GM19035 (cell line): ENCODE measurements around the gene RPS6KA3.
"Not testable (repeated sequence)": the region's sequence is repeated elsewhere in the genome, so short reads cannot be mapped to it uniquely, and the experiment has no call there.

Experiments
- ATAC-seq: cut with Tn5 transposase; IDR thresholded peaks from one replicate; pipeline ENCODE4 v1.9.1; 2021; ENCODE audit not compliant: unreplicated experiment

RPS6KA3 gene

GRCh38 chrX:20224814-20225487, 41.8 kb downstream of the RPS6KA3 start:
- peak; percentile 84 for ATAC-seq

DNA sequence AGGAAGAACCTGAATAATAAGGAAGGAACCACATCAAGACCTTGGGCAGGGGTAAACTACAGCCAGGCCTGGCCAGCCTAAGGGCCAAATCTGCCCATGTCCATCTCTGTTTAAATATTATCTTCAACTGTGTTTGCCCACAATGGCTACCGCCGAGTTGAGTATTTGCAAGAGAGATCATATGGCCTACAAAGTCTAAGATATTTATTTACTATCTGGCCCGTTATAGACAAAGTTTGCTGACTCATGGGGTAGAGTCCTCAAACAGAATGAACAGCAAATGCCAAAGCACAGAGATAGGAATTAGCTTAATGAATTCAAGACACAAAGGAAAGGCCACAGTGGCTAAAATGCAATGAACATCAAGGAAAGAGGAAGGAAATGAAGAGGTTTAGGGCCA, 44.8 kb downstream of the RPS6KA3 start:
- ATAC-seq, result no peak

GRCh38 chrX:20218836-20219505, 47.7 kb downstream of the RPS6KA3 start:
- no peak for ATAC-seq

DNA sequence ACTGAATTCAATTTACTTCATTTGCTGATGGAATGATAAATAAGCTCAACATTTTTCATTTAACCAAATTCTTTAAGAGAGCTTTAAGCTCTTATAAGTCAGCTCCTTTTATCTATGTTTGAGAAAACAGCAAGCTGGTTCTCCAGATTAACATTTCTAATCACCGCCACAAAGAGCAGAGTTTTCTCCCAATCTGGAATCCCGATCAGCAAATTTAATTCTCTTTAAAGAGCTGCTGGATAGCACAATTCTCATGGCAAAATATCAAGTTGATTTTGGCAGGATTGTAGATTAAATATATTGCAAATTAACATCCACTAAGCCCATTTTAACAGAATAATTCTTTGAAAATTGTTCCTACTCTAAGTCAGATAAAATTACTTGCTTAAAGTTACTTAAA, 48.8 kb downstream of the RPS6KA3 start:
- no peak for ATAC-seq

- no peak for ATAC-seq
Measured at GRCh38 chrX:20217271-20217670, 49.4 kb downstream of the RPS6KA3 start.

- ATAC-seq, result no peak
Measured at GRCh38 chrX:20215565-20215964, 51.1 kb downstream of the RPS6KA3 start.

DNA sequence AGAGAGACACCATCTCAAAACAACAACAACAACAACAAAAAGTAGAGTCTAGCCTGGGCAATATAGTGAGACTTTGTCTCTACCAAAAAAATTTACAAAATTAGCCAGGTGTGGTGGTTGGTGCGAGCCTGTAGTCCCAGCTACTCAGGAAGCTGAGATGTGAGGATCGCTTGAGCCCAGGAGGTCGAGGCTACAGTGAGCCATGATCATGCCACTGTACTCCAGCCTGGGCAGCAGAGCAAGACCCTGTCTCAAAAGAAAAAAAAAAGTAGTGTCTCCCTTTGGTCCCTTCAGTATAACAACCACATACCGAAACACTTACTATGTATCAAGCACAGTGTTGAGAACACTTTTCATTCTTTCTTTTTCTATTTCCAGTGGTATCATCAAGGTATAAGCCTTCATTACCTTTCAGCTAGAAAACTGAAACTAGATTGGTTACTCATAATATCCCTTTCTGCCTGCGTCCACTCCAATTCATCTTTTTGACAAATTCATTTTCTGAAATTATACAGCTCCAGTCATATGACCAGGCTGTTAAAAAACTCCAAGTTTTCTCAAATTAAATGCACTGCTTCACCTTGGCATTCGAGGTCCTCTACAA, 54.1 kb downstream of the RPS6KA3 start:
- peak; percentile 98 for ATAC-seq

DNA sequence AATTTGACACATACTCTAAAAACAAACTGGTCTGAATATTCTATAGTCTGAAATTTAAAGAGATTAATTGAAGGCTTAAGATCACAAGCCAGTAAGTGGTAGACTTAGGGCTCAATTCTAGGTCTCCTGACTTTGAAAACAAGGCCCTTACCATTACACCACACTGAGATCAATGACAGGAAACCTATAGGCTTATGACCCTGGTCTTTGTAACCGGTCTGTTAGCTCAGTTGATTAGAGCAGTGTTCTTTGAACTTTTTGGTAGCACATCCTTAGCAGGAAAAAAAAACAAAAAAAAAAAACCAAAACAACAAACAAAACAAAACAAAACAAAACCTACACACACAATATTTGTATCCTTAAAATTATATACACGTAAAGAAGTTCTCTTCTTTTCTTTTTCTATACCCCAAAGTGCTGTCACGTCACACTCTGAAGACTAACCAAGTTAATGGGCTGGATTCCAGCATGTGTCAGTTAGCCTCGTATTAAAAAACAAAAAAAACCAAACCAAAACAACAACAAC, 55.4 kb downstream of the RPS6KA3 start:
- no peak for ATAC-seq

DNA sequence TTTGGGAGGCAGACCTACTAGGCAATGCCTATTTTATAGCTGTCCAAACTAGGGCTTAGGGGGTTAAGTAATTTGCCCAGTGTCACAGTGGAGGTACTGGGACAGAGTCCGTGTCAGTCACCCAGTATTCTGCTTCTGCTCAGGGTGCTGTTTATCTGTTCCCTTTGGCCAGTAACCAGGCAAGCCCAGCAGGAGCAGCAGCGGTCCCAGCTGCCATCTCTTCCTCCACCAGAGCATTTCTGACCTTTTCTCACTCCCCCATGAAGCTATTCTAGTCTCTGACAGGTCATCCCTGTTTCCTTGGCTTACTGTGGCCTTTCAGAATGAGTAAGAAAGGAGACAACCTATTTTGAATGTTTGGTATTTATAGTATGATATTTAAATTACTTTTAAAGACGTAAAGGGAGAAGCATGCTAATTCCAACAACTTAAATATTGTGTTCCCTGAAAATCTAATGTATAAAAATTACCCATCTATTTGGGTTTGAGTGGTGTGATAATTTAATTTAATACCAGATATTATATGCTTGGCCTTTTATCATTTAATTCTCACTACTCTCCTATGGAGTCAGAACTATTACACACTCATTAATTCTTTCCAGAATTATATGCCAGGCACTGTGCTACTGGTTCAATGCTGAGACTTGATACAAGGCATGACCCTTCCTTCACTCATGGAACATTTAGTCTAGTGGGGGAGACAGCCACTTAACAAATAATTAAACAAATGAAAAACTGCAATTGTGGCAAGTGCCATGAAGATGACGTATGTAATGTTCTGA, 60.6 kb downstream of the RPS6KA3 start:
- ATAC-seq, result peak; percentile 75

- no peak for ATAC-seq
Measured at GRCh38 chrX:20204351-20204750, 62.4 kb downstream of the RPS6KA3 start.

GRCh38 chrX:20197641-20198210, 69.0 kb downstream of the RPS6KA3 start:
- no peak for ATAC-seq

GRCh38 chrX:20189171-20189570, 77.5 kb downstream of the RPS6KA3 start:
- ATAC-seq, result no peak

- no peak for ATAC-seq
Measured at GRCh38 chrX:20181598-20182329, 84.9 kb downstream of the RPS6KA3 start.

- no peak for ATAC-seq
Measured at GRCh38 chrX:20177093-20177492, 89.6 kb downstream of the RPS6KA3 start.

DNA sequence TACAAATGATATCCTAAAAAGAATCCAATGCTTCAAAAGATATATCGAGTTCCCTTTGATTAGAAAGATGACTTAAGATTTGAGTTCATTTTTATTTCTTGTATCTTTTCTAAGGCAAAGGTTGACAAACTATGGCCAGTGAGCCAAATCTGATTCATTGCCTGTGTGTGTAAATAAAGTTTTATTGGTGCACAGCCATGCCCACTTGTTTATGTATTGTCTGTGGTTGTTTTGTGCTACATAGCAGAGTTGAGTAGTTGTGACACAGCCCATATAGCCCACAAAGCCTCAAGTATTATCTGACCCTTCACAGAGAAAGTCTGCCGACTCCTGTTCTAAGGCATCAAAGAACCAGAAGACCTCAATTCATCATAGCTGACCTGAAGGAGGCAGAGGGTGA, 92.9 kb downstream of the RPS6KA3 start:
- no peak for ATAC-seq

DNA sequence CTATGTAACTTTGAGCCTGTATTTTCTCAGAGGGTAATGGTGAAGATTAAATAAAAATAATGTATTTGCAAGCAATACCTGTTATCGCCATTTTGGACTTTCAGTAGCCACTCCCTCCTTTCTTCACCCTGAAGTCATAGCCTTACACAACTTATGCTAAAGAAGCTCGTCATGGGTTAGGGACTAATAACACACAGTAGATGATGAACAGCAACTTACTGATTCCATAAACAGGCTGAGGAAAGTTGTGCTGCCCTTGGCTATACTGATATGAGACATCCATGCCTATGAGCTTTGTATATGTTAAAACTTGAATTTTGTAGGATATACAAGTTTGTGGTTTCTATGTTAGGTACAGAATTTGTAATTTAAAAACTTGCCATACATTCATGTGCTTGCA, 93.4 kb downstream of the RPS6KA3 start:
- ATAC-seq, result no peak

DNA sequence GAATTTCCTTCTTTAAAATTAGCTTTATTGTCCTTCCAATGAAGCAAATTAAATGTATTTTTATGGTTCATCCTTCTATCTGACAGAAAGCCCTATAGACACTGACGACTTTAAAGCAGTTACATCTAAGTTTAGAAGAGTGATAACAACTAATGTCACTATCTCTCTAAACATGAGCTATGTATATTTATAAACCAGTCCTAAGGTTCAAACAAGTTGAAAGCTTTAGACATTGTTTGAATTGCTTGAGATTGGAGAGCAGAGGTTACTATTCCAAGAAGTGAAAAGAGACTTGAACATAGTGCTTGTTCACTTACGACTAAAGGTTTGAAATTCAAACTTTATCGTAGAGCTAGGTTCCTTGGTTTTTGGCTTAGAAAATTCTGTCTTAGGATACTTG, 94.8 kb downstream of the RPS6KA3 start:
- ATAC-seq, result no peak

GRCh38 chrX:20162516-20162915, 104.2 kb downstream of the RPS6KA3 start:
- not testable (repeated sequence) for ATAC-seq

DNA sequence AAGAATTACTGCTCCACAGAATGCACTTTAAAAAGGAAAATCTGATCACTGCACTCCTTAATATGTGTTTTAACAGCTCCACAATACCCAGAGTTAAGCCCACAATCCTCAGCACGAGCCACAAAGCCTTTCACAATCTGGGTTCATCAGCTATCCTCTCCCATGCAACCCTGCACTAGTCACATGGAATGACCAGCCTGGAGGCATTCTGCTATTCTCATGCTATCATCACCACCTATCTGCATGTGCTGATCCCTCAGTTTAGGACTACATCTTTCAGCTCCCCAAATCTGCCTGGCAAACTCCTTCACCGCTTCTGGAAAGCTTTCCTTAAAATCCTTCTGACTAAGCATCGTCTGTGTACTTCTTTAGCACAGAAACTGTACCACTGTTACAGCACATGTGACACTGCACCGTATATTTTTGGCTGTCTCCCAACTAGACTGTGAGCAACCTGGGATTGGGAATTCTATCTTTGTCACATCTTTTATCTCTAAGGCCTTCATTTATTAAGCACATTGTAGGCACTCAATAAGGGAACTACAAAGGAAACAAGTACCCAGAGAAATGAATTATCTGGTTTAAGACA, 106.8 kb downstream of the RPS6KA3 start:
- ATAC-seq, result no peak

GRCh38 chrX:20151689-20152088, 115.0 kb downstream of the RPS6KA3 start:
- ATAC-seq, result no peak
